GM12892 (cell line): ENCODE results near the gene CDKL4.

Experiments used
- POLR2A ChIP-seq: IDR thresholded peaks from 2 replicates; pipeline ENCODE4 v1.6.1; 2011; ENCODE audit warnings: low read depth, low read length, control low read depth
- POLR2AphosphoS5 ChIP-seq: IDR thresholded peaks from 2 replicates; pipeline ENCODE4 v1.6.1; 2011; ENCODE audit warnings: low read depth, low read length, control low read depth
- TAF1 ChIP-seq: IDR thresholded peaks from 2 replicates; pipeline ENCODE4 v1.6.1; 2011; ENCODE audit warnings: low read depth, mild to moderate bottlenecking, control low read depth, low read length, borderline replicate concordance

GRCh38 chr2:39266139-39266805 is 22.5 kb upstream of the CDKL4 start:
- TF ChIP-seq POLR2A (no peak), POLR2AphosphoS5 (no peak), TAF1 (no peak)
